ENCODE measurements around the gene IGF2BP3.

GRCh38 chr7:23396222-23397015 lies 73.9 kb downstream of the IGF2BP3 start:
- TF ChIP-seq CTCF (conservative IDR thresholded peaks at IDR 0.05; ENCODE audit: low read length) (no peak), EZH2phosphoT487 (IDR thresholded peaks at IDR 0.05; ENCODE audit: borderline replicate concordance, low read depth, low read length) (no peak)
